BLaER1 treated with 17β-estradiol and CSF1 and Interleukin-3, amounts not matched to agents 10 nM and 100 nM (cell line): Measurements from ENCODE around the gene HOXC13.

Experiments used
- H3K27ac ChIP-seq, 11 experiments: shearing (Covaris generic); formaldehyde crosslinking; 2 replicates each; pipeline ENCODE4 v1.8.1; 2022
- H3K27me3 ChIP-seq, 11 experiments: shearing (Covaris generic); formaldehyde crosslinking; 2 replicates each; pipeline ENCODE4 v1.8.1; 2022
- H3K36me3 ChIP-seq, 11 experiments: shearing (Covaris generic); formaldehyde crosslinking; 2 replicates each; pipeline ENCODE4 v1.8.1; 2022
- H3K4me1 ChIP-seq, 10 experiments: shearing (Covaris generic); formaldehyde crosslinking; 2 replicates each; pipeline ENCODE4 v1.8.1; 2022
- H3K4me2 ChIP-seq, 11 experiments: shearing (Covaris generic); formaldehyde crosslinking; 2 replicates each; pipeline ENCODE4 v1.8.1; 2022
- H3K4me3 ChIP-seq, 10 experiments: shearing (Covaris generic); formaldehyde crosslinking; 2 replicates each; pipeline ENCODE4 v1.8.1; 2022
- H3K9ac ChIP-seq, 11 experiments: shearing (Covaris generic); formaldehyde crosslinking; 2 replicates each; pipeline ENCODE4 v1.8.1; 2022
- H3K9me3 ChIP-seq, 11 experiments: shearing (Covaris generic); formaldehyde crosslinking; replicated peaks in 1 of 11; 2 replicates each; pipeline ENCODE4 v1.8.1; 2022
- H4K20me1 ChIP-seq, 11 experiments: shearing (Covaris generic); formaldehyde crosslinking; 2 replicates each; pipeline ENCODE4 v1.8.1; 2022
- Cebpa-rat ChIP-seq, 11 experiments: shearing (Covaris generic); IDR thresholded peaks; 2 replicates each; pipeline ENCODE4 v1.8.1; 2022

The HOXC13 gene

GRCh38 chr12:53952335-53952694 lies 13.7 kb downstream of the HOXC13 start:
- no peak overlapping the region for H3K27ac ChIP-seq
- H4K20me1 ChIP-seq: peaks cover 0 to 92% (median 78%) of the 10 kb centered on the region in 11 experiments; a peak in 17 of 22 replicates

GRCh38 chr12:53952871-53953734 lies 14.5 kb downstream of the HOXC13 start:
- Histone ChIP-seq H4K20me1 (peaks cover 0 to 96% (median 85%) of the 10 kb centered on the region in 11 experiments; a peak in 17 of 22 replicates), H3K36me3 (no peaks in the 10 kb centered on the region), H3K4me1 (peaks cover 0 to 9% (median 7%) of the 10 kb centered on the region in 10 experiments; a peak in 8 of 20 replicates), H3K4me2 (no peak overlapping the region), H3K9me3 (peaks cover 9 to 71% (median 20%) of the 10 kb centered on the region in 11 experiments; a peak in 20 of 22 replicates), H3K9ac (no peak overlapping the region), H3K27me3 (peaks cover 100% of the 10 kb centered on the region in 11 experiments), H3K27ac (no peak overlapping the region), H3K4me3 (no peak overlapping the region)
- TF ChIP-seq Cebpa-rat (IDR thresholded peaks at IDR 0.05): no peak

More at GRCh38 chr12:53952335-53952694, 13.7 kb downstream of the HOXC13 start:
- Histone ChIP-seq H3K4me3 (no peak overlapping the region), H3K27me3 (peaks cover 100% of the 10 kb centered on the region in 11 experiments), H3K4me1 (peaks cover 0 to 9% (median 7%) of the 10 kb centered on the region in 10 experiments; a peak in 8 of 20 replicates), H3K36me3 (no peaks in the 10 kb centered on the region), H3K4me2 (no peak overlapping the region), H3K9ac (no peak overlapping the region), H3K9me3 (peaks cover 9 to 69% (median 20%) of the 10 kb centered on the region in 11 experiments; a peak in 20 of 22 replicates)
- TF ChIP-seq Cebpa-rat (IDR thresholded peaks at IDR 0.05): no peak

GRCh38 chr12:53953831-53954693 lies 15.4 kb downstream of the HOXC13 start:
- Histone ChIP-seq H3K4me1 (peaks cover 0 to 9% (median 7%) of the 10 kb centered on the region in 10 experiments; a peak in 8 of 20 replicates), H3K4me2 (no peak overlapping the region), H3K9me3 (peaks cover 9 to 68% (median 19%) of the 10 kb centered on the region in 11 experiments; a peak in 19 of 22 replicates), H4K20me1 (peaks cover 0 to 95% (median 84%) of the 10 kb centered on the region in 11 experiments; a peak in 17 of 22 replicates), H3K36me3 (no peaks in the 10 kb centered on the region), H3K27me3 (peaks cover 100% of the 10 kb centered on the region in 11 experiments), H3K4me3 (no peak overlapping the region), H3K27ac (no peak overlapping the region), H3K9ac (no peak overlapping the region)
- no peak for TF ChIP-seq Cebpa-rat (IDR thresholded peaks at IDR 0.05)

DNA sequence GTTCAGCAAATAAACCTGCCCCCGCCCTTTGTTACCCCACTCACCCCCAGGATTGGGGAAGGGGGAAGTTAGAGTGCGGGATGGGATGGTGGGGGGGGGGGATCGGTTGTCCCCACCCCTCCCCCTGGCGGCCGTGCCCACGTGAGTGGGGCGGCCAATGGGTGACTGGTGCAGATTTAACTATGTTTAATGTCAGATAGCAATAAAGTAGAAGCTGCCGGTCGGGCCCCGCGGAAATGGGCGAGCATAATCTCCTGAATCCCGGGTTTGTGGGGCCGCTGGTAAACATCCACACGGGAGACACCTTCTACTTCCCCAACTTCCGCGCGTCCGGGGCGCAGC lies 16.0 kb downstream of the HOXC13 start, which contains the start of gene HOXC12:
TSS of gene HOXC12 (plus strand) at position 210 of the 342 bp plus-strand sequence. CDS start at position 237, 27 bp downstream.
- peaks cover 100% of the 10 kb centered on the region in 11 experiments for H3K27me3 ChIP-seq
- no peak within 1 kb of the TSS for H3K4me2 ChIP-seq
- H3K9me3 ChIP-seq: peaks cover 9 to 68% (median 21%) of the 10 kb centered on the region in 11 experiments; a peak in 19 of 22 replicates
- no peaks in the 10 kb centered on the region for H3K36me3 ChIP-seq
- peaks cover 0 to 95% (median 84%) of the 10 kb centered on the region in 11 experiments; a peak in 17 of 22 replicates for H4K20me1 ChIP-seq
- no peak for TF ChIP-seq Cebpa-rat (IDR thresholded peaks at IDR 0.05)
- H3K27ac ChIP-seq: no peak within 1 kb of the TSS
- H3K4me1 ChIP-seq: peaks cover 0 to 9% (median 7%) of the 10 kb centered on the region in 10 experiments; a peak in 8 of 20 replicates
- H3K9ac ChIP-seq: no peak within 1 kb of the TSS
- peak within 1 kb of the TSS in 1 of 10 experiments; percentile 11; a peak in 1 of 20 replicates for H3K4me3 ChIP-seq

DNA sequence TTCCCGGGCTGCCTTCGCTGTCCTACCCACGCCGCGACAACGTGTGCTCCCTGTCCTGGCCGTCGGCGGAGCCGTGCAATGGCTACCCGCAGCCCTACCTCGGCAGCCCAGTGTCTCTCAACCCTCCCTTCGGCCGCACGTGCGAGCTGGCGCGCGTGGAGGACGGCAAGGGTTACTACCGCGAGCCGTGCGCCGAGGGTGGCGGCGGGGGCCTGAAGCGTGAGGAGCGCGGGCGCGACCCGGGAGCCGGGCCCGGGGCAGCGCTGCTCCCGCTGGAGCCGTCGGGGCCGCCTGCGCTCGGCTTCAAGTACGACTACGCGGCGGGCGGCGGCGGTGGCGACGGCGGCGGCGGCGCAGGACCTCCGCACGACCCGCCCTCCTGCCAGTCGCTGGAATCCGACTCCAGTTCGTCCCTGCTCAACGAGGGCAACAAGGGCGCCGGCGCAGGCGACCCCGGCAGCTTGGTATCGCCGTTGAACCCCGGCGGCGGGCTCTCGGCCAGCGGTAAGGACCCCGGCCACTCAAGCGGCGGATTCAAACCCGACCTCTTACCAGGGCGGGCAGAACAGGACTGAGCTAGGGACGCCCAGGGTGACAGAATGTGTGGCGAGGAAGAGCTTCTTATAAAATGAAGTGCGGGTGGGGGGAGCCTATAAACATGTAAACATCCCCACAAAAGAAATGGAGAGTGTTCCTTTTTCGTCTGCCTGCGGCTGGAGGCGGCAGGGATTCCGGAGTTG lies 16.6 kb downstream of the HOXC13 start:
- peaks cover 0 to 9% (median 7%) of the 10 kb centered on the region in 10 experiments; a peak in 8 of 20 replicates for H3K4me1 ChIP-seq
- H3K36me3 ChIP-seq: no peaks in the 10 kb centered on the region
- no peak overlapping the region for H3K9ac ChIP-seq
- no peak overlapping the region for H3K4me2 ChIP-seq
- H3K27ac ChIP-seq: no peak overlapping the region
- TF ChIP-seq Cebpa-rat (IDR thresholded peaks at IDR 0.05): no peak
- peaks cover 0 to 95% (median 81%) of the 10 kb centered on the region in 11 experiments; a peak in 17 of 22 replicates for H4K20me1 ChIP-seq
- peaks cover 9 to 68% (median 23%) of the 10 kb centered on the region in 11 experiments; a peak in 19 of 22 replicates for H3K9me3 ChIP-seq
- H3K27me3 ChIP-seq: peaks cover 100% of the 10 kb centered on the region in 11 experiments
- H3K4me3 ChIP-seq: peak overlapping the region in 1 of 10 experiments; percentile 11; a peak in 1 of 20 replicates

DNA sequence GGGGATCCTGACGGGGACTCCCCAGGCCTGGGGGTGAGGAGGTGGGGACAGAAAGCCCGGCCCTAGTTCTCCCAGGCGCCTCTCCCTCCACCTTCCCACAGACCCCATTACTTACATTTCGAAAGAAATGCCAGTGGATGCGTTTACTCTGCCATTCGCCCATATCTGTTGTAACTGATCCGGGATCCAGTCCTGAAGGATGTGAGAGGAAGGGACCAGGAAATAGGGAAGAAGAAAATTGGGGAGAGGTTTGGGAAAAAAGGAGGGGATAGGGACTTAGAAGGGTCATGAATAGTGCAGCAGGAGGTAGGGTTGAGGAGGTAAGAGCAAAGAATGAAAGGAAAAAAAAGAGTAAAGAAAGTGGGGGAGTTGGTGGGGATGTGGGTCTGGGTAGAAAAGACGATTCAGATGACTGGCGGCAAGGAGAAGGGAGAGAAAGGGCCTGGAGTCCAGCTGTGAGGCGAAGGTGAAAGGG lies 17.2 kb downstream of the HOXC13 start:
- Histone ChIP-seq H4K20me1 (peaks cover 0 to 94% (median 75%) of the 10 kb centered on the region in 11 experiments; a peak in 17 of 22 replicates), H3K4me2 (no peak overlapping the region), H3K27ac (no peak overlapping the region), H3K9me3 (peaks cover 9 to 68% (median 27%) of the 10 kb centered on the region in 11 experiments; a peak in 19 of 22 replicates), H3K27me3 (peaks cover 100% of the 10 kb centered on the region in 11 experiments), H3K4me3 (no peak overlapping the region), H3K9ac (no peak overlapping the region), H3K36me3 (no peaks in the 10 kb centered on the region), H3K4me1 (peaks cover 0 to 9% (median 7%) of the 10 kb centered on the region in 10 experiments; a peak in 8 of 20 replicates)
- TF ChIP-seq Cebpa-rat (IDR thresholded peaks at IDR 0.05): no peak

GRCh38 chr12:53956251-53956887 lies 17.7 kb downstream of the HOXC13 start:
- TF ChIP-seq Cebpa-rat (IDR thresholded peaks at IDR 0.05): no peak
- H3K9ac ChIP-seq: no peak overlapping the region
- no peak overlapping the region for H3K27ac ChIP-seq
- peaks cover 0 to 9% (median 7%) of the 10 kb centered on the region in 10 experiments; a peak in 8 of 20 replicates for H3K4me1 ChIP-seq
- peaks cover 100% of the 10 kb centered on the region in 11 experiments for H3K27me3 ChIP-seq
- peaks cover 9 to 71% (median 32%) of the 10 kb centered on the region in 11 experiments; a peak in 19 of 22 replicates for H3K9me3 ChIP-seq
- no peaks in the 10 kb centered on the region for H3K36me3 ChIP-seq
- H3K4me2 ChIP-seq: peak overlapping the region in 5 of 11 experiments; percentile 2 to 20 (median 10); a peak in 4 of 22 replicates
- H3K4me3 ChIP-seq: no peak overlapping the region
- H4K20me1 ChIP-seq: peaks cover 0 to 94% (median 75%) of the 10 kb centered on the region in 11 experiments; a peak in 17 of 22 replicates
